Measurements from ENCODE around the gene RIPOR1.
A peak's percentile ranks its signal among the peaks of the same experiment; 100 is the strongest.

The RIPOR1 gene

DNA sequence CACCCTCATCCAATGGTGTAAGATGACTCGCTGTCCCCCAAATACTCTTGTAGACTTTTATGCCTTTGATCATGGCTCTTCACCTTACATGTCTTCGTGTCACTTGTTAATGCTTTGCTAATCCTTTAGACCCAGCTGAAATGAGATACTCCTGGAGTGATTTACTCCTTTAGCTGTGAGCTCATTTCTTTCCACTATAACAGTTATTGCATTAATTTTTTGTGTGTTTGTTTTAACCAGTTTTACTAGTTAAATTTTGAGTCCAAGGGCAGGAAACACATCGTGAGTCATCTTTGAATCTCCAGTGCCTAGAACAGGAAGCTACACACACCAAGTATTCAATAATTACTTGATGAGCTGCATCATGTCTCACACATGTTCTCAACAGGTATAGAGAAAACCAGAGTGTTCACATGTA, 27.2 kb downstream of the RIPOR1 start:
- no peak for DNase-seq (ENCODE audit: low read depth)
- H3K4me3 ChIP-seq (ENCODE audit: control insufficient read depth, low read depth, low read length), result no peak overlapping the region
- TF ChIP-seq, protein P1, sequence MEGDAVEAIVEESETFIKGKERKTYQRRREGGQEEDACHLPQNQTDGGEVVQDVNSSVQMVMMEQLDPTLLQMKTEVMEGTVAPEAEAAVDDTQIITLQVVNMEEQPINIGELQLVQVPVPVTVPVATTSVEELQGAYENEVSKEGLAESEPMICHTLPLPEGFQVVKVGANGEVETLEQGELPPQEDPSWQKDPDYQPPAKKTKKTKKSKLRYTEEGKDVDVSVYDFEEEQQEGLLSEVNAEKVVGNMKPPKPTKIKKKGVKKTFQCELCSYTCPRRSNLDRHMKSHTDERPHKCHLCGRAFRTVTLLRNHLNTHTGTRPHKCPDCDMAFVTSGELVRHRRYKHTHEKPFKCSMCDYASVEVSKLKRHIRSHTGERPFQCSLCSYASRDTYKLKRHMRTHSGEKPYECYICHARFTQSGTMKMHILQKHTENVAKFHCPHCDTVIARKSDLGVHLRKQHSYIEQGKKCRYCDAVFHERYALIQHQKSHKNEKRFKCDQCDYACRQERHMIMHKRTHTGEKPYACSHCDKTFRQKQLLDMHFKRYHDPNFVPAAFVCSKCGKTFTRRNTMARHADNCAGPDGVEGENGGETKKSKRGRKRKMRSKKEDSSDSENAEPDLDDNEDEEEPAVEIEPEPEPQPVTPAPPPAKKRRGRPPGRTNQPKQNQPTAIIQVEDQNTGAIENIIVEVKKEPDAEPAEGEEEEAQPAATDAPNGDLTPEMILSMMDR (IDR thresholded peaks at IDR 0.05; ENCODE audit: control insufficient read depth, insufficient read depth, low read depth, low read length, missing control alignments), result no peak

DNA sequence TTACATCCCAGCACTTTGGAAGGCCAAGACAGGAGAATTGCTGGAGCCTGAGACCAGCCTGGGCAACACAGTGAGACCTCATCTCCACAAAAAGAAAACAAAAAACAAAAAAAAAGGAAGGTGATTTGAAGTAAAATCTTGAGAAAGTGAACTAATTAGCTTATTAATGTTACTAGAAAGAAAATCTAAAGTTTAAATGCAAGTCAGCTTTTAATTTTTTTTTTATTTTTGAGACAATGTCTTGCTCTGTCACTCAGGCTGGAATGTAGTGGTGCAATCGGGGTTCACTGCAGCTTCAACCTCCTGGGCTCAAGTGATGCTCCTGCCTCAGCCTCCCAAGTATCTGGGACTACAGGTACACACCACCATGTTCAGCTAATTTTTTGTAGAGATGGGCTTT, 30.2 kb downstream of the RIPOR1 start:
- H3K4me3 ChIP-seq (ENCODE audit: control insufficient read depth, low read depth, low read length), result no peak overlapping the region
- TF ChIP-seq, protein P1 (IDR thresholded peaks at IDR 0.05; ENCODE audit: control insufficient read depth, insufficient read depth, low read depth, low read length, missing control alignments), result no peak
- DNase-seq (ENCODE audit: low read depth), result no peak

DNA sequence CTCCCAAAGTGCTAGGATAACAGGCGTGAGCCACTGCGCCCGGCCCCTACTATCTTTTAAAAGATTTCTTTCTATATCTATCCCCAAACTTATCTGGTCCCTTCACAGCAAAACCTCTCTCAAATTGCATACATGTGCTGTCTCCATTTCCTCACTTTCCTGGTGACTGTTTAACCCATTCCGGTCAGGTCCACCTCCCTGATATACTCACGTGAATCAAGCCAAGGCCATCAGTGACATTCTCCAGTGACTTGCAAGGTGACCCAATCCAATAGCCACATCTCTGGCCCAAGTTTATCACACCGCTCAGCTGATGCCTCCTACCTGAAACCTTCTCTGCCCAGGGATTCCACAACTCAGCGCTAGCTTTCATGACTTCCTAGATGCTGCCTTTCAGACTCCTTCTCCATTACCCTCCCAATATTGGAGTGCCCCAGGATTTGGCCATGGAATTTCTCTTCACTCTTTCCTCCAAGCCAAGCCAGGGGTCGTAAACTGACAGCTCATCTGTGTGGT, 32.3 kb downstream of the RIPOR1 start:
- TF ChIP-seq, protein P1 (IDR thresholded peaks at IDR 0.05; ENCODE audit: control insufficient read depth, insufficient read depth, low read depth, low read length, missing control alignments), result no peak
- DNase-seq (ENCODE audit: low read depth), result no peak
- H3K4me3 ChIP-seq (ENCODE audit: control insufficient read depth, low read depth, low read length), result no peak overlapping the region

DNA sequence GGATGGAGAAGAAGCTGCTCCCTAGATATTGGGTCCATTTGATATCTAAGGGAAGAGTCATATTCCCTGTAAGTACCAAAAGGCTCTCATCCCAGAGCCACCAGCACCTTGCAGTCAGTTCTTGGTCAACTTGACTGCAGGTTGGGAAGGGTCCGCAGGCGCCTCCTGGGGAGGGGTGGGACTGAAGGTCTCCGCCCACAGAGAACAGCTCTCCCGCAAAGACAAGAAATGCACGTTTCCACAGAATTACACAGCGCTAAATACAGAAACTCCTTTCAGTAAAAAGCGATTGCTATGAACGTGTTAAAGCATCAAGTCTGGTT, 32.8 kb downstream of the RIPOR1 start:
- peak overlapping the region; percentile 56 for H3K4me3 ChIP-seq (ENCODE audit: control insufficient read depth, low read depth, low read length)
- TF ChIP-seq, protein P1 (IDR thresholded peaks at IDR 0.05; ENCODE audit: control insufficient read depth, insufficient read depth, low read depth, low read length, missing control alignments), result no peak
- DNase-seq (ENCODE audit: low read depth), result no peak

DNA sequence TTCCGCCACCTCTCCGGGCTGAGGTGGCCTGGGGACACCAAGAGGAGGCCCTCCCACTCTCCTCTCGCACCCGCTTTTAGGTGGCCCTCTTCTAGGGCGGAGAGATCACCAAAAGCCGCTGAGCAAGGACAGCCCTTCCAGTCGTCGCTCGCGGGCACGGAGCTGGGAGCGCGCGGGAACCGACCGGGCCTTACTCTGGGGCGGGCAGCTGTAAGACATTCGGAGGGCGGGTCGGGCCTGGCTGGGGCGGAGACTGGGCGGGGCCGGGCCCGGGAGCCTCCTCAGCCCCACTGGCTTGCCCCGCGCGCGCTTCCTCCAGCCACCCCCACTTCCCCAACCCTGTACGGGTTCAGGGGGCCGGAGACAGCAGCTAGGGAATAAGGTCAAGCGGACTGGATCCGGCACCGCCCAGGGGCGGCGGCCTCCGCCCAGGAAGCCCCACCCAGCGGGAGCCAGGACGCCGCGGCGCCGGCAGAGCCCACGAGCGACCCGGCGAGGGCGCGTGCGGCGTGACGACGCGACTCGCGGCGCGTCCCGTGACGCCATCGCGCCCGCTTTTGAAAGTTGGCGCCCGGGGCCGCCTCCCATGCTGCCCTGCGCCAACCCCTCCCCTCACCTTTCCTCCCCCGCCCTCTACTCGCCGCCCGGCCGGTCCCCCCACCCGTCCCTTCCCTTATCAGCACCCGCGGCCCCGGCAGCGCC, 33.3 kb downstream of the RIPOR1 start:
- peak; percentile 83 for DNase-seq (ENCODE audit: low read depth)
- TF ChIP-seq, protein P1 (IDR thresholded peaks at IDR 0.05; ENCODE audit: control insufficient read depth, insufficient read depth, low read depth, low read length, missing control alignments), result no peak
- peak overlapping the region; percentile 56 for H3K4me3 ChIP-seq (ENCODE audit: control insufficient read depth, low read depth, low read length)

DNA sequence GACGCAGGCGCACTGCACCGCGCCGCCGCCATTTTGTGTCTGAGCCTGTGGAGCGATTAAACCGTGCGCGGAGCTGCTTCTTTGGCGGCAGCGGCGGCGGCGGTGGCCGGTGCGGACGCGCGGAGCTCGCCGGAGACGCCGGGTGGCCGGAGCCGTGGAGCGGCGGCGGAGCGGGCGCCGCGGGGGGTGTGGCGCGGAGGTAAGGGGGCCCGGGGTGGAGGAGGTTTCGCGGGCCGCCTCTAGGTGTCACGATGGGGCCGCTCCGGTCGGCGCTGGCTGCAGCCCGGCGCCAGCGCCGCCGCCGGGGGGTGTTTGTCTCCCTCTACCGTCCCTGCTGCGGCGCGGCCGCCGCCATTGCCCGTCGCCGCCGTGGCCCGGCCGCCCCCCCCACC, 33.9 kb downstream of the RIPOR1 start, which contains the start of gene CTCF:
CTCF (plus strand) TSS at position 1 of the 392 bp plus-strand sequence. CDS start 48,307 bp downstream, outside the sequence.
- H3K4me3 ChIP-seq (ENCODE audit: control insufficient read depth, low read depth, low read length), result peak within 1 kb of the TSS; percentile 56
- TF ChIP-seq, protein P1 (IDR thresholded peaks at IDR 0.05; ENCODE audit: control insufficient read depth, insufficient read depth, low read depth, low read length, missing control alignments), result peak; percentile 46
- DNase-seq (ENCODE audit: low read depth), result no peak
